T-helper 17 cell (primary cell): ENCODE data around the gene TCEAL6. TPM values are rescaled to one million over a fixed set of nuclear protein-coding genes. Genes with fewer than 3 reads are reported as not detected.
"Not testable (repeated sequence)": the region's sequence is repeated elsewhere in the genome, so short reads cannot be mapped to it uniquely, and the experiment has no call there.

Experiments used
- ATAC-seq: fragments of 150-1000 bp; cut with Tn5 transposase; 2 replicates; pipeline ENCODE4 v1.10.0; 2021; ENCODE audit warnings: mild to moderate bottlenecking, moderate library complexity
- DNase-seq, 3 donors: peaks; one replicate each; pipeline versions ENCODE4 v3.0.0 to v3.0.0-alpha.2; 2020 to 2021
- H3K9me3 ChIP-seq: one replicate; pipeline ENCODE4 v1.7.0; 2013; ENCODE audit warnings: low read length, mild to moderate bottlenecking; ENCODE audit not compliant: control insufficient read depth, poor library complexity, severe bottlenecking
- H3K27ac Mint-ChIP-seq: one replicate; pipeline ENCODE4 v1.8.0; 2022; ENCODE audit warnings: mild to moderate bottlenecking, moderate library complexity, mixed read lengths
- H3K27me3 Mint-ChIP-seq: one replicate; pipeline ENCODE4 v1.8.0; 2022; ENCODE audit warnings: mixed read lengths
- H3K36me3 Mint-ChIP-seq: one replicate; pipeline ENCODE4 v1.8.0; 2022; ENCODE audit warnings: low read depth, mixed read lengths
- H3K4me1 Mint-ChIP-seq: one replicate; pipeline ENCODE4 v1.8.0; 2022; ENCODE audit warnings: mild to moderate bottlenecking, mixed read lengths
- H3K4me3 Mint-ChIP-seq: one replicate; pipeline ENCODE4 v1.8.0; 2022; ENCODE audit warnings: mild to moderate bottlenecking, moderate library complexity, mixed read lengths
- total RNA-seq, 4 donors: library from RNA in 2 of 4; stranded (reverse) in 2 of 4; gene quantifications; one replicate each; pipeline ENCODE4 v1.2.3 and lab custom pipeline; 2022 to 2026

The TCEAL6 gene
- total RNA-seq (not detected), total RNA-seq (lab: John Stamatoyannopoulos, UW) (0 reads per million in 2 donors)

- H3K9me3 ChIP-seq, H3K4me3 Mint-ChIP-seq, H3K36me3 Mint-ChIP-seq, H3K27ac Mint-ChIP-seq, H3K4me1 Mint-ChIP-seq, ATAC-seq, DNase-seq: not testable (repeated sequence)
- H3K27me3 Mint-ChIP-seq: peaks cover 31% of the 10 kb centered on the region
Measured at GRCh38 chrX:102142274-102142673, at the start of gene TCEAL6. Gene TCEAL6, minus strand, starts transcription at chrX:102142481.

GRCh38 chrX:102185967-102186720 is 43.9 kb upstream of the TCEAL6 start:
- H3K4me1 Mint-ChIP-seq: no peaks in the 10 kb centered on the region
- no peaks in the 10 kb centered on the region for H3K36me3 Mint-ChIP-seq

GRCh38 chrX:102155806-102156179 is 13.5 kb upstream of the TCEAL6 start, which contains the start of gene BEX5:
Gene BEX5, minus strand, starts transcription at chrX:102155977. Its CDS starts 1,712 bp downstream, at chrX:102154265.
- no peaks in the 10 kb centered on the region for H3K9me3 ChIP-seq
- Mint-ChIP-seq H3K4me1 (peaks cover 13% of the 10 kb centered on the region), H3K27ac (peak within 1 kb of the TSS; percentile 95), H3K36me3 (peaks cover 3% of the 10 kb centered on the region), H3K27me3 (peaks cover 14% of the 10 kb centered on the region), H3K4me3 (peak within 1 kb of the TSS; percentile 99)
- DNase-seq (peak; percentile 29 to 45 (median 34)), ATAC-seq (peak; percentile 96)

More at GRCh38 chrX:102185967-102186720, 43.9 kb upstream of the TCEAL6 start:
- Mint-ChIP-seq H3K27me3 (no peaks in the 10 kb centered on the region), H3K4me3 (no peak overlapping the region), H3K27ac (no peak overlapping the region)
- ATAC-seq: no peak
- DNase-seq: no peak
- H3K9me3 ChIP-seq: no peaks in the 10 kb centered on the region

- Mint-ChIP-seq H3K4me3 (peak overlapping the region; percentile 99), H3K27me3 (peaks cover 12% of the 10 kb centered on the region), H3K27ac (peak overlapping the region; percentile 95), H3K36me3 (peaks cover 3% of the 10 kb centered on the region), H3K4me1 (peaks cover 13% of the 10 kb centered on the region)
- H3K9me3 ChIP-seq: no peaks in the 10 kb centered on the region
- peak in 1 of 3 donors; percentile 8 for DNase-seq
- ATAC-seq: peak; percentile 57
Measured at GRCh38 chrX:102154900-102155805, 12.9 kb upstream of the TCEAL6 start.

- Mint-ChIP-seq H3K36me3 (peaks cover 3% of the 10 kb centered on the region), H3K4me3 (peak overlapping the region; percentile 99), H3K27me3 (peaks cover 8% of the 10 kb centered on the region), H3K4me1 (peaks cover 13% of the 10 kb centered on the region), H3K27ac (peak overlapping the region; percentile 95)
- H3K9me3 ChIP-seq: no peaks in the 10 kb centered on the region
- DNase-seq (peak in 2 of 3 donors; percentile 4 to 7), ATAC-seq (peak; percentile 6)
Measured at GRCh38 chrX:102154218-102154860, 12.1 kb upstream of the TCEAL6 start.

- not testable (repeated sequence) for DNase-seq, H3K4me1 Mint-ChIP-seq, H3K9me3 ChIP-seq, H3K27ac Mint-ChIP-seq, H3K36me3 Mint-ChIP-seq, H3K4me3 Mint-ChIP-seq, ATAC-seq
- peaks cover 37% of the 10 kb centered on the region for H3K27me3 Mint-ChIP-seq
Measured at GRCh38 chrX:102141631-102142030, 650 bp downstream of the TCEAL6 start.

- not testable (repeated sequence) for H3K9me3 ChIP-seq, H3K4me3 Mint-ChIP-seq, DNase-seq, H3K27ac Mint-ChIP-seq, H3K4me1 Mint-ChIP-seq, H3K36me3 Mint-ChIP-seq, ATAC-seq
- H3K27me3 Mint-ChIP-seq: peaks cover 39% of the 10 kb centered on the region
Measured at GRCh38 chrX:102140876-102141275, 1.4 kb downstream of the TCEAL6 start.

GRCh38 chrX:102138064-102138463 is 4.2 kb downstream of the TCEAL6 start:
- Mint-ChIP-seq H3K27me3 (peaks cover 26% of the 10 kb centered on the region), H3K4me1 (no peaks in the 10 kb centered on the region)
- DNase-seq: no peak

GRCh38 chrX:102129473-102129872 is 12.8 kb downstream of the TCEAL6 start:
- Mint-ChIP-seq H3K4me1 (peaks cover 9% of the 10 kb centered on the region), H3K36me3 (peaks cover 5% of the 10 kb centered on the region), H3K4me3 (no peak overlapping the region), H3K27me3 (peaks cover 32% of the 10 kb centered on the region), H3K27ac (no peak overlapping the region)
- no peak for DNase-seq
- ATAC-seq: no peak
- no peaks in the 10 kb centered on the region for H3K9me3 ChIP-seq

More at GRCh38 chrX:102138064-102138463, 4.2 kb downstream of the TCEAL6 start:
- Mint-ChIP-seq H3K4me3 (no peak overlapping the region), H3K36me3 (no peaks in the 10 kb centered on the region), H3K27ac (no peak overlapping the region)
- no peak for ATAC-seq
- H3K9me3 ChIP-seq: no peaks in the 10 kb centered on the region

GRCh38 chrX:102126863-102127262 is 15.4 kb downstream of the TCEAL6 start:
- no peak for ATAC-seq
- DNase-seq: no peak
- no peak overlapping the region for H3K4me3 Mint-ChIP-seq
- peaks cover 35% of the 10 kb centered on the region for H3K27me3 Mint-ChIP-seq
- no peaks in the 10 kb centered on the region for H3K9me3 ChIP-seq
- peaks cover 6% of the 10 kb centered on the region for H3K36me3 Mint-ChIP-seq
- no peak overlapping the region for H3K27ac Mint-ChIP-seq
- peaks cover 10% of the 10 kb centered on the region for H3K4me1 Mint-ChIP-seq

- ATAC-seq, H3K27ac Mint-ChIP-seq, H3K9me3 ChIP-seq, DNase-seq, H3K36me3 Mint-ChIP-seq: not testable (repeated sequence)
- Mint-ChIP-seq H3K27me3 (peaks cover 35% of the 10 kb centered on the region), H3K4me3 (peak overlapping the region; percentile 52), H3K4me1 (peaks cover 10% of the 10 kb centered on the region)
Measured at GRCh38 chrX:102126080-102126818, 16.0 kb downstream of the TCEAL6 start.

GRCh38 chrX:102125436-102125835 is 16.8 kb downstream of the TCEAL6 start, which contains the start of gene TCEAL2:
Gene TCEAL2, plus strand, starts transcription at chrX:102125679. Its CDS starts 1,152 bp downstream, at chrX:102126831.
- peak in 1 of 3 donors; percentile 12 for DNase-seq
- peaks cover 10% of the 10 kb centered on the region for H3K4me1 Mint-ChIP-seq
- ATAC-seq: peak; percentile 62
- H3K27me3 Mint-ChIP-seq: peaks cover 29% of the 10 kb centered on the region
- H3K9me3 ChIP-seq, H3K36me3 Mint-ChIP-seq, H3K27ac Mint-ChIP-seq: not testable (repeated sequence)
- peak within 1 kb of the TSS; percentile 77 for H3K4me3 Mint-ChIP-seq
